HuH-7 (cell line): ENCODE results near the gene KRT6C.
"Not testable (repeated sequence)": the region's sequence is repeated elsewhere in the genome, so short reads cannot be mapped to it uniquely, and the experiment has no call there.

Experiments used
- DNase-seq: peaks from one replicate; pipeline ENCODE4 v3.0.0; 2011; ENCODE audit warnings: low spot score

The KRT6C gene

GRCh38 chr12:52455821-52456220 lies 17.8 kb downstream of the KRT6C start:
- no peak for DNase-seq

GRCh38 chr12:52454411-52455201 lies 19.0 kb downstream of the KRT6C start:
- no peak for DNase-seq

GRCh38 chr12:52452101-52452500 lies 21.5 kb downstream of the KRT6C start, which contains the start of gene KRT6B:
TSS of gene KRT6B (minus strand) at chr12:52452146. CDS start at chr12:52452078, 68 bp downstream.
- DNase-seq, result no peak

- DNase-seq, result no peak
These were observed 25.4 kb downstream of the KRT6C start for GRCh38 chr12:52448228-52448627.

- not testable (repeated sequence) for DNase-seq
These were observed 26.4 kb downstream of the KRT6C start for GRCh38 chr12:52447196-52447595.

GRCh38 chr12:52446367-52447045 lies 27.1 kb downstream of the KRT6C start:
- DNase-seq, result no peak

GRCh38 chr12:52445876-52446275 lies 27.7 kb downstream of the KRT6C start:
- no peak for DNase-seq

- no peak for DNase-seq
These were observed 28.7 kb downstream of the KRT6C start for GRCh38 chr12:52444647-52445595.

- DNase-seq, result no peak
These were observed 29.6 kb downstream of the KRT6C start for GRCh38 chr12:52443966-52444365.

- DNase-seq, result no peak
These were observed 31.0 kb downstream of the KRT6C start for GRCh38 chr12:52442600-52443061.

GRCh38 chr12:52441320-52441911 lies 32.2 kb downstream of the KRT6C start:
- DNase-seq, result no peak

- no peak for DNase-seq
These were observed 32.7 kb downstream of the KRT6C start for GRCh38 chr12:52440821-52441319.

- DNase-seq, result no peak
These were observed 33.8 kb downstream of the KRT6C start for GRCh38 chr12:52439845-52440244.

GRCh38 chr12:52439420-52439819 lies 34.2 kb downstream of the KRT6C start:
- no peak for DNase-seq

- no peak for DNase-seq
These were observed 35.0 kb downstream of the KRT6C start for GRCh38 chr12:52438305-52439301.

- DNase-seq, result no peak
These were observed 36.1 kb downstream of the KRT6C start for GRCh38 chr12:52437508-52437907.

GRCh38 chr12:52436828-52437474 lies 36.7 kb downstream of the KRT6C start:
- DNase-seq, result no peak

- DNase-seq, result no peak
These were observed 37.4 kb downstream of the KRT6C start for GRCh38 chr12:52436000-52436827.

GRCh38 chr12:52435659-52435999 lies 38.0 kb downstream of the KRT6C start:
- no peak for DNase-seq
